AG09319 (cell line): ENCODE data around the gene KLHL25.

Experiments
- DNase-seq: peaks from one replicate; pipeline ENCODE4 v3.0.0-alpha.2; 2010; ENCODE audit warnings: low read depth; ENCODE audit errors: extremely low read depth
- TF ChIP-seq, protein P1 (sequence below): IDR thresholded peaks from 2 replicates; pipeline ENCODE4 v1.5.1; 2011; ENCODE audit warnings: low read depth, mild to moderate bottlenecking, inconsistent platforms, low read length, moderate library complexity

The KLHL25 gene

GRCh38 chr15:85756411-85757072 lies 38.2 kb downstream of the KLHL25 start:
- TF ChIP-seq, protein P1, sequence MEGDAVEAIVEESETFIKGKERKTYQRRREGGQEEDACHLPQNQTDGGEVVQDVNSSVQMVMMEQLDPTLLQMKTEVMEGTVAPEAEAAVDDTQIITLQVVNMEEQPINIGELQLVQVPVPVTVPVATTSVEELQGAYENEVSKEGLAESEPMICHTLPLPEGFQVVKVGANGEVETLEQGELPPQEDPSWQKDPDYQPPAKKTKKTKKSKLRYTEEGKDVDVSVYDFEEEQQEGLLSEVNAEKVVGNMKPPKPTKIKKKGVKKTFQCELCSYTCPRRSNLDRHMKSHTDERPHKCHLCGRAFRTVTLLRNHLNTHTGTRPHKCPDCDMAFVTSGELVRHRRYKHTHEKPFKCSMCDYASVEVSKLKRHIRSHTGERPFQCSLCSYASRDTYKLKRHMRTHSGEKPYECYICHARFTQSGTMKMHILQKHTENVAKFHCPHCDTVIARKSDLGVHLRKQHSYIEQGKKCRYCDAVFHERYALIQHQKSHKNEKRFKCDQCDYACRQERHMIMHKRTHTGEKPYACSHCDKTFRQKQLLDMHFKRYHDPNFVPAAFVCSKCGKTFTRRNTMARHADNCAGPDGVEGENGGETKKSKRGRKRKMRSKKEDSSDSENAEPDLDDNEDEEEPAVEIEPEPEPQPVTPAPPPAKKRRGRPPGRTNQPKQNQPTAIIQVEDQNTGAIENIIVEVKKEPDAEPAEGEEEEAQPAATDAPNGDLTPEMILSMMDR: no peak
- DNase-seq: no peak

GRCh38 chr15:85755942-85756341 lies 38.8 kb downstream of the KLHL25 start:
- TF ChIP-seq, protein P1: no peak
- DNase-seq: no peak

DNA sequence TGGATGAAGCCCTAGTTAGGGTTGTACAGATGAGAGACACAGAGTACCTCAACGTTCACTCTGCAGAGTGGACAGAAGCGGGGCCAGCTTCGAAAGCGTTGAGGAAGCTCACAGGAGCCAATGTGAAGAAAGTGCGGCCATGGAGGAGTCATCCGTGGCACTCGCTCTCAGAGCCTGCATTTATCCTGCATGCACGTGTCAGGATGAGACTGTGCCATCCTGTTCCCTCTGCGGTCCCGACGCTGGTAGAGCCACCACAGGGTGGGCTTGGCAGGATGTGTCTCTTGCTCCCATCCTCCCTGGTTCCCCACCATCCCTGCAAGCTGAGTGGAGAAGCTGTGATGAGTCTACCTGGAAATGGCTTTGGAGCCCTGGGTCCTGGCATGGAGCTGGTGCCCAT lies 39.3 kb downstream of the KLHL25 start:
- TF ChIP-seq, protein P1: no peak

DNA sequence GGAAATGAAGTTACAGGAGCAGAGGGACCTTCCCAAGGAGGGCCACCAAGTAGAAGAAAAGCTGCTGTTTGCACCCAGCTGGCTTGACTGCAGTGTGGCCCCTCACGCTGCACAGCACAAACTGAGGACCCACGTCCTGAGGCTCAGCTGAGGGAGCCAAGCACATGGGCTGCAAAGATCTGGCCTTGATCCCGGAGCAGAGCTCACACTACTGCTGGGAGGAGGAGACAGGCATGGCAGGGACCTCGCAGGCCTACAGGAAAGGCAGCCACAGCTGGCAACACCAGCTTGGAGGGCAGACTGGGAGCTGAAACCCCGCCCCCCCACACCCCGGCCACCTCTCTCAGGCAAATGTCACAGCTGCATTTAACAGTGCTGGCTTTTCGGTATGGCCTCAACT lies 39.7 kb downstream of the KLHL25 start:
- no peak for DNase-seq
- TF ChIP-seq, protein P1: no peak

More for the DNA sequence above, 39.3 kb downstream of the KLHL25 start:
- no peak for DNase-seq

DNA sequence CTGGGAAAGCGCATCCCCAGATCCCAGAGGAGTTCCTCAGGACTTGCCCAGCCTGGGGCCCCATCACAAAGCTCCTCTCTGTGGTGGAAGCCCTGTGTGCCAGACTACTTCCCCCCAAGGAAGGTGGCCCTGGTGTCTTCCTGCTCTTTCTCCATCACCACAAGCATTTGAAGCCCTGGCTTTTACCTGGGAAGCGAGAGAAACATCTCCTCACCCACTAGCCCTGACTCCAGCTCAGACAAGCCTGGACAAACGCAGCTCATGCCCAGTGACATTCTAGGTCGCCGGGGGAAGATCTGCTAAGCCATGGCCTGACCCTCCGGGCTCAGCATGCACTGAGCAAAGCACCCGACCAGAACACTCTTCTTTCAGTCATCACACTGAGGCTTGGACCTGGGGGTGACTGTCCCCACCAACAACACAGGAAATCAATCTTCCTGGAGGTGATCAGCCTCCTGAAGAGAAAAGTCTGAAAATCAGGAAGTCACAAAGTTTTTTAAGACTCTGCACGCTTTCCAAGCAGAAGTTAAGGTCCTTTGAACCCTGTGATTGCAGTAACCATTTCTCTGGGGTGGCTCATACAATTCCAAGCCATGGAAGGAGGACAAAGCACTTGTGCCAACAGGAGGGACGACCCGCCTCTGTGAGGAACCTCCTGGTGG lies 40.8 kb downstream of the KLHL25 start:
- TF ChIP-seq, protein P1: no peak
- DNase-seq: no peak

DNA sequence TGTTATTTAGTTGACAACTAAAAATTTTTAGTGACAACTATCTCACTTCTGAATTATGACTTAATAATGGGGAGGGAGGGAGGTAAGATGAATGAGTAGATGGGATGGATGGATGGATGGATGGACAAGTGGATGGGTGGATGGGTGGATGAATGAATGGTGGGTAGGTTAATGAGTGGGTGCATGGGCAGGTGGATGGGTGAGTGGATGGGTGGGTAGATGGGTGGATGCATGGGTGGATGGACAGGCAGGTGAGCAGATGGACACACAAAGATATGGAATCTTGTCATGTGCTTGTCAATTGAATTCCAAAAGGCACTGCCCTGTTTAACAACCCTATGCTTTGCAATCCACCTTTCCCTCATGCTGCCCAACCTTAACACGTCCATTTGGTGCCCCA lies 41.5 kb downstream of the KLHL25 start:
- DNase-seq: no peak
- TF ChIP-seq, protein P1: no peak

DNA sequence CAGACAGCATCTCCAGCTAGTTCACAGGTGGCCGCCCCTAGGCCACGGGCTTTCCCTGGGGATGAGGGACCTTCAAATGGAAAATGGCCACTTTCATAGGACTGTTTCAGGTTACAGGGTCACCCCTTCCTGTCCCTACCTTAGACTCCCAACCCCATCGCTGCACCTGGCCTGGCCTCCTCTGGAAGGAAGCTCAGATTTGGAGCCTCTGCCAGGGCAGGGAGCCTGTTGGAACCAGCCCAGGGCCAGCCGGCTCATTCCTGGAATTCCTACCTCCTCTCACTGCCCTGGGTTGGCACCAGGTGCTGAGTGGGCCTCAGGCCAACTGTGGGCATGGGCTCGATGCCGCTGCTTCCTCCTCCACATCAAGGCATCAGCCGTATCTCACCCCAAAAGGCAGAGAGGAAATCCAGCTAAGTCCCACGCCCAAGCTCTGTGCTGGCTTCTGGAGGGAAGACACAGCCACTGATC lies 42.2 kb downstream of the KLHL25 start:
- TF ChIP-seq, protein P1: no peak
- no peak for DNase-seq
